ENCODE measurements around the gene AP5Z1.

Gene AP5Z1

GRCh38 chr7:4807598-4808016, 32.2 kb downstream of the AP5Z1 start:
- Histone ChIP-seq H3K36me3 (peaks cover 20% of the 10 kb centered on the region), H3K27ac (peak overlapping the region; percentile 99), H3K4me1 (peaks cover 88% of the 10 kb centered on the region), H3K27me3 (no peaks in the 10 kb centered on the region), H3K9ac (peak overlapping the region; percentile 97), H3K4me2 (peak overlapping the region; percentile 97), H3K4me3 (peak overlapping the region; percentile 65; the same call in 1 of the 2 replicates), H3K9me3 (no peaks in the 10 kb centered on the region; the same call in 1 of the 2 replicates), H4K20me1 (no peaks in the 10 kb centered on the region)
- no peak for TF ChIP-seq Cebpa-rat (IDR thresholded peaks at IDR 0.05)

- peaks cover 88% of the 10 kb centered on the region for H3K4me1 ChIP-seq
- H4K20me1 ChIP-seq: no peaks in the 10 kb centered on the region
- H3K4me3 ChIP-seq: peak overlapping the region; percentile 65
- peak overlapping the region; percentile 97 for H3K4me2 ChIP-seq
- H3K9me3 ChIP-seq: no peaks in the 10 kb centered on the region; the same call in 1 of the 2 replicates
- H3K36me3 ChIP-seq: peaks cover 20% of the 10 kb centered on the region
- no peaks in the 10 kb centered on the region for H3K27me3 ChIP-seq
- no peak for TF ChIP-seq Cebpa-rat (IDR thresholded peaks at IDR 0.05)
- H3K27ac ChIP-seq: peak overlapping the region; percentile 99
- peak overlapping the region; percentile 97 for H3K9ac ChIP-seq
Measured at GRCh38 chr7:4808026-4808425, 32.6 kb downstream of the AP5Z1 start.

- peak overlapping the region; percentile 97 for H3K4me2 ChIP-seq
- no peaks in the 10 kb centered on the region for H4K20me1 ChIP-seq
- peaks cover 20% of the 10 kb centered on the region for H3K36me3 ChIP-seq
- peak overlapping the region; percentile 99 for H3K27ac ChIP-seq
- no peaks in the 10 kb centered on the region for H3K27me3 ChIP-seq
- H3K4me1 ChIP-seq: peaks cover 89% of the 10 kb centered on the region
- H3K9ac ChIP-seq: peak overlapping the region; percentile 97
- no peaks in the 10 kb centered on the region; the same call in 1 of the 2 replicates for H3K9me3 ChIP-seq
- H3K4me3 ChIP-seq: peak overlapping the region; percentile 65
- no peak for TF ChIP-seq Cebpa-rat (IDR thresholded peaks at IDR 0.05)
Measured at GRCh38 chr7:4808565-4808964, 33.1 kb downstream of the AP5Z1 start.

- peaks cover 89% of the 10 kb centered on the region for H3K4me1 ChIP-seq
- H3K4me2 ChIP-seq: peak overlapping the region; percentile 97
- no peaks in the 10 kb centered on the region for H3K27me3 ChIP-seq
Measured at GRCh38 chr7:4809091-4809591, 33.7 kb downstream of the AP5Z1 start.

GRCh38 chr7:4809666-4810065, 34.2 kb downstream of the AP5Z1 start:
- H3K27me3 ChIP-seq: no peaks in the 10 kb centered on the region
- peak overlapping the region; percentile 65 for H3K4me3 ChIP-seq

More at GRCh38 chr7:4809091-4809591, 33.7 kb downstream of the AP5Z1 start:
- no peaks in the 10 kb centered on the region; the same call in 1 of the 2 replicates for H3K9me3 ChIP-seq
- peak overlapping the region; percentile 65 for H3K4me3 ChIP-seq
- no peak for TF ChIP-seq Cebpa-rat (IDR thresholded peaks at IDR 0.05)
- H3K27ac ChIP-seq: peak overlapping the region; percentile 99
- peak overlapping the region; percentile 97 for H3K9ac ChIP-seq
- peaks cover 18% of the 10 kb centered on the region for H3K36me3 ChIP-seq
- H4K20me1 ChIP-seq: no peaks in the 10 kb centered on the region

GRCh38 chr7:4814433-4814832, 39.0 kb downstream of the AP5Z1 start:
- H3K9ac ChIP-seq: peak overlapping the region; percentile 64; the same call in 1 of the 2 replicates

More at GRCh38 chr7:4809666-4810065, 34.2 kb downstream of the AP5Z1 start:
- Histone ChIP-seq H3K4me2 (peak overlapping the region; percentile 97), H3K9me3 (no peaks in the 10 kb centered on the region; the same call in 1 of the 2 replicates), H3K9ac (peak overlapping the region; percentile 97), H3K27ac (peak overlapping the region; percentile 99), H3K4me1 (peaks cover 90% of the 10 kb centered on the region), H3K36me3 (peaks cover 13% of the 10 kb centered on the region), H4K20me1 (no peaks in the 10 kb centered on the region)
- no peak for TF ChIP-seq Cebpa-rat (IDR thresholded peaks at IDR 0.05)

GRCh38 chr7:4815121-4815520, 39.7 kb downstream of the AP5Z1 start:
- Histone ChIP-seq H3K4me3 (no peak overlapping the region), H3K36me3 (no peaks in the 10 kb centered on the region; the same call in 1 of the 2 replicates), H3K9me3 (no peaks in the 10 kb centered on the region; the same call in 1 of the 2 replicates), H3K4me2 (peak overlapping the region; percentile 97), H4K20me1 (no peaks in the 10 kb centered on the region), H3K27me3 (no peaks in the 10 kb centered on the region), H3K9ac (no peak overlapping the region; the same call in 1 of the 2 replicates), H3K27ac (peak overlapping the region; percentile 82), H3K4me1 (peaks cover 100% of the 10 kb centered on the region)
- no peak for TF ChIP-seq Cebpa-rat (IDR thresholded peaks at IDR 0.05)

More at GRCh38 chr7:4814433-4814832, 39.0 kb downstream of the AP5Z1 start:
- Histone ChIP-seq H3K9me3 (no peaks in the 10 kb centered on the region; the same call in 1 of the 2 replicates), H3K27ac (peak overlapping the region; percentile 82), H3K4me1 (peaks cover 100% of the 10 kb centered on the region), H4K20me1 (no peaks in the 10 kb centered on the region), H3K4me2 (peak overlapping the region; percentile 97), H3K36me3 (no peaks in the 10 kb centered on the region; the same call in 1 of the 2 replicates), H3K4me3 (0 out of 2 replicates have a peak overlapping the region, but pooled peaks have one; percentile 13), H3K27me3 (no peaks in the 10 kb centered on the region)
- no peak for TF ChIP-seq Cebpa-rat (IDR thresholded peaks at IDR 0.05)

GRCh38 chr7:4815609-4816418, 40.4 kb downstream of the AP5Z1 start:
- peaks cover 100% of the 10 kb centered on the region for H3K4me1 ChIP-seq
- H3K9me3 ChIP-seq: no peaks in the 10 kb centered on the region; the same call in 1 of the 2 replicates
- H3K9ac ChIP-seq: peak overlapping the region; percentile 28; the same call in 1 of the 2 replicates
- H3K27me3 ChIP-seq: no peaks in the 10 kb centered on the region
- H3K4me2 ChIP-seq: peak overlapping the region; percentile 97
- H3K36me3 ChIP-seq: no peaks in the 10 kb centered on the region; the same call in 1 of the 2 replicates
- H3K4me3 ChIP-seq: no peak overlapping the region
- no peaks in the 10 kb centered on the region for H4K20me1 ChIP-seq
- H3K27ac ChIP-seq: peak overlapping the region; percentile 82
- no peak for TF ChIP-seq Cebpa-rat (IDR thresholded peaks at IDR 0.05)

- Histone ChIP-seq H3K4me3 (no peak overlapping the region), H3K9me3 (no peaks in the 10 kb centered on the region; the same call in 1 of the 2 replicates), H4K20me1 (no peaks in the 10 kb centered on the region), H3K27me3 (no peaks in the 10 kb centered on the region), H3K4me2 (peak overlapping the region; percentile 97), H3K36me3 (no peaks in the 10 kb centered on the region; the same call in 1 of the 2 replicates), H3K9ac (peak overlapping the region; percentile 28; the same call in 1 of the 2 replicates), H3K4me1 (peaks cover 99% of the 10 kb centered on the region), H3K27ac (no peak overlapping the region)
- TF ChIP-seq Cebpa-rat (IDR thresholded peaks at IDR 0.05): no peak
Measured at GRCh38 chr7:4816419-4817080, 41.1 kb downstream of the AP5Z1 start.
